ENCODE data around the gene ADGRB3. TPM values are rescaled to one million over a fixed set of nuclear protein-coding genes. Genes with fewer than 3 reads are reported as not detected.
"Not testable (repeated sequence)": the region's sequence is repeated elsewhere in the genome, so short reads cannot be mapped to it uniquely, and the experiment has no call there.

Gene ADGRB3
- total and polyA plus RNA-seq, 2 experiments from 2014 or later, result not detected

DNA sequence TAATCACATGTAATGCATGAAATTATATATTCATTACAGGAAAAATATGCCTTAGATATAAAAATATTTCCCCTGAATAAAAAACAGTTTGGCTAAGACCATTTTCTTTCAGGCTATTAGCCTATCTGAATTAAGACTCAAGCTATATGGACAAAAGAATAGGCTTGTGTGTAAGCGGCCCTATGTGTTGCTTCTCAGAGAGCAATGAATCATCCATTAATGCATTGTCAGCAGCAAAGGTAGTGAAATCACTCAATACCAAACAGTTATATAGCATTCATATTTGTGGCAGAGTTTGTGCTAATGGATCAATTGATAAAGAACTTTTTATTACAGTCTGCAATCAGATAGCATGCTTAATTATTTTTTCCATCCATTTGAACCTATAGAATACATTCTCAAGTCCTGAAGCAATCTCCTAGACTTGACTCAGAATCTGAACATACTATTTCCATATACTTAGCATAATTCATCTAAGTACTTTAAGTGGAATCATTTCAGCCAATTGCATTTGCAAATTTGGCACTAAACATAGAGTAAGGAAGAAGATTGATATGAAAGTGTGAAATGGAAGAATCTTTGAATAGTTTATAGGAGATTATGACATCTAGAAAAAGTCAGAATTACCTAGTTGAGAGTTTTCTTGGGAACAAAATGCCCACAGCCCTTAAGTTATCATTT, 112.2 kb downstream of the ADGRB3 start:
- Histone ChIP-seq H3K79me2 (ENCODE audit: insufficient read depth) (no peaks in the 10 kb centered on the region), H3F3A (ENCODE audit: insufficient read depth) (no peaks in the 10 kb centered on the region), H4K20me1 (ENCODE audit: insufficient read depth) (no peaks in the 10 kb centered on the region), H3K27me3 (replicated peaks; ENCODE audit: insufficient read depth) (no peaks in the 10 kb centered on the region), H3K4me3 (no peak overlapping the region), H2AFZ (no peak overlapping the region), H3K36me3 (ENCODE audit: low read depth) (no peaks in the 10 kb centered on the region), H3K9me3 (ENCODE audit: low read depth) (no peaks in the 10 kb centered on the region), H3K27ac (no peak overlapping the region), H3K9ac (no peak overlapping the region), H3K4me2 (ENCODE audit: unreplicated experiment) (no peak overlapping the region), H3K4me1 (ENCODE audit: insufficient read depth) (no peaks in the 10 kb centered on the region), H3K9me2 (ENCODE audit: insufficient read depth) (no peaks in the 10 kb centered on the region)
- in situ Hi-C loops (cut with MboI), result no loop called here
- WGBS, 2 experiments (ENCODE audit: low coverage in 1 of 2, low lambda C conversion rate in 2 of 2, missing lambda C conversion rate in 2 of 2), result 74 to 79% methylated on average over 1 of the region's 1 CpG
- DNase-seq, result no peak
- no peak for TF ChIP-seq EZH2phosphoT487 (IDR thresholded peaks at IDR 0.05; ENCODE audit: insufficient read depth, low read depth)
- no peak for TF ChIP-seq EZH2 (IDR thresholded peaks at IDR 0.05; ENCODE audit: insufficient read depth, poor library complexity, severe bottlenecking)

DNA sequence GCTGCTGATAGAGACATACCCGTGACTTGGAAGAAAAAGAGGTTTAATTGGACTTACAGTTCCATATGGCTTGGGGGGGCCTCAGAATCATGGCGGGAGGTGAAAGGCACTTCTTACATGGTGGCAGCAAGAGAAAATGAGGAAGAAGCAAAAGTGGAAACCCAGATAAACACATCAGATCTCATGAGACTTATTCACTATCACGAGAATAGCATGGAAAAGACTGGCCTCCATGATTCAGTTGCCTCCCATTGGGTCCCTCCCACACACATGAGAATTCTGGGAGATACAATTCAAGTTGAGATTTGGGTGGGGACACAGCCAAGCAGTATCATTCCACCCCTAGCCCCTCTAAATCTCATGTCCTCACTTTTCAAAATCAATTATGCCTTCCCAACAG, 112.8 kb downstream of the ADGRB3 start:
- H3K27ac ChIP-seq; H3K4me1 ChIP-seq (ENCODE audit: insufficient read depth); H3K4me2 ChIP-seq (ENCODE audit: unreplicated experiment); H4K20me1 ChIP-seq (ENCODE audit: insufficient read depth); in situ Hi-C loops (cut with MboI); H3K9ac ChIP-seq; H3K27me3 ChIP-seq (replicated peaks; ENCODE audit: insufficient read depth); H3K36me3 ChIP-seq (ENCODE audit: low read depth); H3F3A ChIP-seq (ENCODE audit: insufficient read depth); H3K9me2 ChIP-seq (ENCODE audit: insufficient read depth); DNase-seq; H3K4me3 ChIP-seq; H3K79me2 ChIP-seq (ENCODE audit: insufficient read depth); H3K9me3 ChIP-seq (ENCODE audit: low read depth); H2AFZ ChIP-seq: not testable (repeated sequence)
- WGBS, 2 experiments (ENCODE audit: low coverage in 1 of 2, low lambda C conversion rate in 2 of 2, missing lambda C conversion rate in 2 of 2), result 39 to 59% methylated on average over 3 of the region's 3 CpGs

DNA sequence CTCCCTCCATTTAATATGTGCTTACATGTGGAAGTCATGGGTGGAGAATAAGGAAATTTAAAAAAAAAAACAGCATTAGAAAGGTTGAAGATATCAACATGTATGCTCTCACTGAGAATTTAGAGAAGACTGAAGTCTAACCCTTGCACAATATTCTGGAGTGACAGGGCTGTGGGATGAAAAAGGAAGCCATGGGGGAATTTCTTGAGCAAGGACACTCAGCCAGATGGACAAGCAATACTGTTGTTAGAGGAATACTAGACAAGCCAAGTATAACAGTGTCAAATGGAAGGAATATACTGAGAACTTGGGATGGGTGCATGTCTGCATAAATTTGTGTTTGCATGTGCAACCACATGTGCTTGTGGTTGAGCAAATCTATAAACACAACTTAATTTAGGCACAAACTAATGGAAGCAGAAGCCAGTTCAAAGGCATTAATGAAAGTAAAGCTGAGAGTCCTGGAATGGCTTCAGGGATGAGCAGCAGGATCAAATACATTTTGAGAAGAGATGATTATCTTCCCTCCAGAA, 119.7 kb downstream of the ADGRB3 start:
- in situ Hi-C loops (cut with MboI), result no loop called here
- Histone ChIP-seq H3K36me3 (ENCODE audit: low read depth) (no peaks in the 10 kb centered on the region), H3K4me1 (ENCODE audit: insufficient read depth) (no peaks in the 10 kb centered on the region), H3K79me2 (ENCODE audit: insufficient read depth) (no peaks in the 10 kb centered on the region), H3F3A (ENCODE audit: insufficient read depth) (no peaks in the 10 kb centered on the region), H4K20me1 (ENCODE audit: insufficient read depth) (no peaks in the 10 kb centered on the region), H3K9me2 (ENCODE audit: insufficient read depth) (no peaks in the 10 kb centered on the region), H3K9me3 (ENCODE audit: low read depth) (no peaks in the 10 kb centered on the region), H3K4me2 (ENCODE audit: unreplicated experiment) (no peak overlapping the region), H3K9ac (no peak overlapping the region), H3K27ac (no peak overlapping the region), H3K27me3 (replicated peaks; ENCODE audit: insufficient read depth) (no peaks in the 10 kb centered on the region), H2AFZ (no peak overlapping the region), H3K4me3 (no peak overlapping the region)
- TF ChIP-seq EZH2 (IDR thresholded peaks at IDR 0.05; ENCODE audit: insufficient read depth, poor library complexity, severe bottlenecking) (no peak), EZH2phosphoT487 (IDR thresholded peaks at IDR 0.05; ENCODE audit: insufficient read depth, low read depth) (no peak)
- no peak for DNase-seq

GRCh38 chr6:68756454-68757375, 121.6 kb downstream of the ADGRB3 start:
- no peaks in the 10 kb centered on the region for H4K20me1 ChIP-seq (ENCODE audit: insufficient read depth)
- H3F3A ChIP-seq (ENCODE audit: insufficient read depth), result no peaks in the 10 kb centered on the region
- no peaks in the 10 kb centered on the region for H3K27me3 ChIP-seq (replicated peaks; ENCODE audit: insufficient read depth)
- no peaks in the 10 kb centered on the region for H3K4me1 ChIP-seq (ENCODE audit: insufficient read depth)
- in situ Hi-C loops (cut with MboI), result no loop called here
- H3K36me3 ChIP-seq (ENCODE audit: low read depth), result no peaks in the 10 kb centered on the region
- H3K9me2 ChIP-seq (ENCODE audit: insufficient read depth), result no peaks in the 10 kb centered on the region
- WGBS, 2 experiments (ENCODE audit: low coverage in 1 of 2, low lambda C conversion rate in 2 of 2, missing lambda C conversion rate in 2 of 2), result 12 to 13% methylated on average over 5 of the region's 5 CpGs
- H2AFZ ChIP-seq, result no peak overlapping the region
- H3K27ac ChIP-seq, result no peak overlapping the region
- H3K4me2 ChIP-seq (ENCODE audit: unreplicated experiment), result no peak overlapping the region
- DNase-seq, result no peak
- no peak for TF ChIP-seq EZH2 (IDR thresholded peaks at IDR 0.05; ENCODE audit: insufficient read depth, poor library complexity, severe bottlenecking)
- no peak for TF ChIP-seq EZH2phosphoT487 (IDR thresholded peaks at IDR 0.05; ENCODE audit: insufficient read depth, low read depth)
- H3K9me3 ChIP-seq (ENCODE audit: low read depth), result no peaks in the 10 kb centered on the region
- no peak overlapping the region for H3K4me3 ChIP-seq
- H3K79me2 ChIP-seq (ENCODE audit: insufficient read depth), result no peaks in the 10 kb centered on the region
- no peak overlapping the region for H3K9ac ChIP-seq
